NB4 (cell line): ENCODE data around the gene TNFRSF14.

Experiments
- DNase-seq: peaks from one replicate; pipeline ENCODE4 v3.0.0; 2010; ENCODE audit warnings: low read depth
- H3K4me3 ChIP-seq: one replicate; pipeline ENCODE4 v1.5.1; 2011; ENCODE audit warnings: mild to moderate bottlenecking, low read depth, low read length, moderate library complexity
- MAX ChIP-seq: IDR thresholded peaks from 2 replicates; pipeline ENCODE4 v1.6.1; 2011; ENCODE audit warnings: low read depth, low read length
- MYC ChIP-seq: IDR thresholded peaks from 2 replicates; pipeline ENCODE4 v1.6.1; 2011; ENCODE audit warnings: low read depth, low read length
- POLR2A ChIP-seq: IDR thresholded peaks from 2 replicates; pipeline ENCODE4 v1.6.1; 2011; ENCODE audit warnings: mild to moderate bottlenecking; ENCODE audit not compliant: insufficient read length; ENCODE audit errors: extremely low read depth
- TF ChIP-seq, protein P1 (sequence below): IDR thresholded peaks from one replicate; pipeline ENCODE4 v1.5.1; 2012; ENCODE audit warnings: low read depth, low read length

The TNFRSF14 gene

DNA sequence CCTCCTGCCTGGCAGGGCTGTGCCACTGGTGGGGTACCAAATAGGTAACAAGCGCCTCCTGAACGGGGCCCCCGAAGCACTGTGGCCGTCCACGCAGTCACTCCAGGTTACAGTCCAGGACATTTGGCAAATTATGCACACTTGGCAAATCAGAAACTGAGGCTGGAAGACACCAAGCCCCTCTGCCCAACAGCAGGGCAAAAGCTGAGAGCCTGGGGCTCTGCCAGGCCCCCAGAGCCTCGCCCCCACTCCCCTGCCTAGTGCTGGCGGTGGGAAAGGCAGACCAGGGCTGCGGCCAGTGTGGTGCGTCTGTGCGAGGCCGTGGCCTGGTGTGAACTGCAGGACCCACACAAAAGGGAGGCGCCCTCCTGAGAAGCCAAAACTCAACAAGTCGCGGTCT lies 39.2 kb upstream of the TNFRSF14 start:
- TF ChIP-seq MYC (no peak), POLR2A (no peak)
- H3K4me3 ChIP-seq: no peak overlapping the region
- no peak for DNase-seq

DNA sequence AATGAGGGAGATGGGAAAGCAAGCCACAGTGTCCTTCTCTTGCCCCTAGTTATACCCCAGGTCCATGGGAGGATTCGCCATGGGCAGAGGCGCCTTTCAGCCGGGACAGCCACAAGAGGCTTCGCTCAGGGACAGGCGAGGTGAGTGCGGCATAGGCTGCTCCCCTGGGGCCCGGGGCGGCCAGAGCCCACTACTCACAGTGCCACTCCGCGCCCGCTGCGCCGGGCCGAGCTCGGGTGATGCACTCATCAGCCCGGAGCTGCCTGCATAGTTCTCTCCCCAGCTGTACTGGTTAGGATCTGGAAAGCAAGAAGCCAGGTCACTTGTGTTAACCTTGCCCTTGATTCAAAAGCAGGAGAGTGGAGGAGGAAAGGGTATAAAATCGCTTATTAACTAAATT lies 38.2 kb upstream of the TNFRSF14 start:
- no peak for DNase-seq
- no peak overlapping the region for H3K4me3 ChIP-seq
- TF ChIP-seq MAX (no peak), POLR2A (no peak), MYC (no peak)

DNA sequence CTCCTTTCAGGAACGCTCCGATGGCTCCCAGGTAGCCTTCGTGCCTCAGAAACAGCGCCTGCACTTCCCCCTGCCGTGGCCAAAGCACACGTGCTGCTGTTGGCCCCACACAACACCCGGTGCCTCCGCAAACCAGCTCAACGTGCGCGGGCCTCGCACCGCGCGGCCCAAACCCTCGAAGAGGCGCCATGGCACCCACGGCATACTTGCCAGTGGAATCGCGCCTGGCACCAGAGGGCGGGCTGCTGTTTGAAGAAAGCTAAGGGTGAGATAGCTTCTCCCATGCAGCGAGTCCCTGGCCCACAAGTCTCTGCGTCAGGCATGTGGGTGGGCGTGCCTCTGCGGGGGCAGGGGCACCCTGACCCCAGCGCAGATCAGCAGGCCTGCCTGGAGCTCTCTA lies 37.6 kb upstream of the TNFRSF14 start:
- TF ChIP-seq, protein P1, sequence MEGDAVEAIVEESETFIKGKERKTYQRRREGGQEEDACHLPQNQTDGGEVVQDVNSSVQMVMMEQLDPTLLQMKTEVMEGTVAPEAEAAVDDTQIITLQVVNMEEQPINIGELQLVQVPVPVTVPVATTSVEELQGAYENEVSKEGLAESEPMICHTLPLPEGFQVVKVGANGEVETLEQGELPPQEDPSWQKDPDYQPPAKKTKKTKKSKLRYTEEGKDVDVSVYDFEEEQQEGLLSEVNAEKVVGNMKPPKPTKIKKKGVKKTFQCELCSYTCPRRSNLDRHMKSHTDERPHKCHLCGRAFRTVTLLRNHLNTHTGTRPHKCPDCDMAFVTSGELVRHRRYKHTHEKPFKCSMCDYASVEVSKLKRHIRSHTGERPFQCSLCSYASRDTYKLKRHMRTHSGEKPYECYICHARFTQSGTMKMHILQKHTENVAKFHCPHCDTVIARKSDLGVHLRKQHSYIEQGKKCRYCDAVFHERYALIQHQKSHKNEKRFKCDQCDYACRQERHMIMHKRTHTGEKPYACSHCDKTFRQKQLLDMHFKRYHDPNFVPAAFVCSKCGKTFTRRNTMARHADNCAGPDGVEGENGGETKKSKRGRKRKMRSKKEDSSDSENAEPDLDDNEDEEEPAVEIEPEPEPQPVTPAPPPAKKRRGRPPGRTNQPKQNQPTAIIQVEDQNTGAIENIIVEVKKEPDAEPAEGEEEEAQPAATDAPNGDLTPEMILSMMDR: no peak
- TF ChIP-seq MAX (no peak), POLR2A (no peak), MYC (no peak)
- no peak for DNase-seq

GRCh38 chr1:2519029-2519685 lies 37.0 kb upstream of the TNFRSF14 start:
- no peak for TF ChIP-seq MYC
- TF ChIP-seq, protein P1: no peak
- TF ChIP-seq POLR2A: no peak
- TF ChIP-seq MAX: no peak
- no peak overlapping the region for H3K4me3 ChIP-seq

More for the DNA sequence above, 37.6 kb upstream of the TNFRSF14 start:
- no peak overlapping the region for H3K4me3 ChIP-seq

GRCh38 chr1:2519729-2520128 lies 36.4 kb upstream of the TNFRSF14 start:
- no peak overlapping the region for H3K4me3 ChIP-seq
- TF ChIP-seq MYC (no peak), MAX (no peak), POLR2A (no peak)
- TF ChIP-seq, protein P1: no peak
- no peak for DNase-seq

More at GRCh38 chr1:2519029-2519685, 37.0 kb upstream of the TNFRSF14 start:
- no peak for DNase-seq

DNA sequence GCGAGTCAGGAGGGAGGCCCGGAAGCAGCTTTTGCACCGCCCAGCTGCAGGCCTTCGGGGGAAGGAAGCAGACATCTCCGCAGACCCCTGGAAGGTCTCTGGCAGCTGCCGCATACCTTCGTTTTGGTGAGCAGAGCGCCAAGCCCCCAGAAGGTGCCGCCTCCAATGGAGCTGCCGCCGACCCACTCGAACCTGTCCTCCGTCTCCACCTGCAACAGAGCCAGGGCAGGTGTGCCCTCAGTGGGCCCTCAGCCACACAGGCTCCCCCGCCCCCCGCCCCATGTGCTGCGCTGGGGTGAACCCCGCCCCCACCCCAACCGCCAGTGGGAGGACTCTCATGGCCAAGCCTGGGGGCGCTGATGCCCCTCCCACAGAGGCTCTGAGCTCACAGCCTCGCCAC lies 36.0 kb upstream of the TNFRSF14 start:
- no peak for DNase-seq
- TF ChIP-seq MYC (no peak), POLR2A (no peak), MAX (no peak)
- TF ChIP-seq, protein P1: no peak

GRCh38 chr1:2520806-2521205 lies 35.4 kb upstream of the TNFRSF14 start:
- no peak for DNase-seq
- TF ChIP-seq, protein P1: no peak
- TF ChIP-seq MYC: no peak
- TF ChIP-seq POLR2A: no peak
- TF ChIP-seq MAX: no peak
- H3K4me3 ChIP-seq: no peak overlapping the region

More for the DNA sequence above, 36.0 kb upstream of the TNFRSF14 start:
- no peak overlapping the region for H3K4me3 ChIP-seq
